MCF 10A (cell line): ENCODE data around the gene CDK14. TPM values are rescaled to one million over a fixed set of nuclear protein-coding genes. Genes with fewer than 3 reads are reported as not detected.

Source experiments
- BruUV-seq: library from RNA; stranded (reverse); fragments of 400-500 nt; replicated peaks from 2 replicates; lab custom pipeline; 2021; lab: Mats Ljungman, UMichigan
- CTCF ChIA-PET: fragments of 300-600 bp; sonication (Branson Sonifier 250); formaldehyde crosslinking; extraction: SDS; loops from one replicate; lab custom pipeline; 2021; ENCODE audit warnings: antibody characterized with exemption, inconsistent platforms; lab: Yijun Ruan, JAX
- POLR2A ChIA-PET: fragments of 300-600, 350-650 bp; sonication (Branson Sonifier 250); formaldehyde crosslinking; extraction: SDS; loops from one replicate; lab custom pipeline; 2020; ENCODE audit warnings: antibody characterized with exemption, inconsistent platforms; lab: Yijun Ruan, JAX
- DNase-seq: peaks from one replicate; pipeline ENCODE4 v3.0.0-alpha.2; 2018; ENCODE audit not compliant: unreplicated experiment
- H3K27ac Mint-ChIP-seq: one replicate; pipeline ENCODE4 v1.8.0; 2022; ENCODE audit warnings: mild to moderate bottlenecking, low read depth, mixed read lengths; ENCODE audit not compliant: unreplicated experiment
- H3K27me3 Mint-ChIP-seq: one replicate; pipeline ENCODE4 v1.8.0; 2022; ENCODE audit warnings: mixed read lengths; ENCODE audit not compliant: insufficient read depth, unreplicated experiment
- H3K36me3 Mint-ChIP-seq: one replicate; pipeline ENCODE4 v1.8.0; 2022; ENCODE audit warnings: mild to moderate bottlenecking, moderate library complexity, mixed read lengths; ENCODE audit not compliant: insufficient read depth, unreplicated experiment
- H3K4me1 Mint-ChIP-seq: one replicate; pipeline ENCODE4 v1.8.0; 2022; ENCODE audit warnings: mixed read lengths; ENCODE audit not compliant: insufficient read depth, unreplicated experiment
- H3K4me3 Mint-ChIP-seq: one replicate; pipeline ENCODE4 v1.8.0; 2022; ENCODE audit warnings: mild to moderate bottlenecking, moderate library complexity, mixed read lengths; ENCODE audit not compliant: unreplicated experiment
- H3K9me3 Mint-ChIP-seq: one replicate; pipeline ENCODE4 v1.8.0; 2022; ENCODE audit warnings: mixed read lengths; ENCODE audit not compliant: unreplicated experiment
- CTCF ChIP-seq: fragments of 200-600 bp; IDR thresholded peaks from one replicate; pipeline ENCODE4 v1.8.0; 2022; ENCODE audit warnings: antibody characterized with exemption, mild to moderate bottlenecking; ENCODE audit not compliant: unreplicated experiment
- intact Hi-C: fragments of 100-400 bp; cut with micrococcal nuclease; formaldehyde crosslinking; loops from 2 replicates; pipeline ENCODE4 v1.14.1; 2022
- total RNA-seq: library from RNA; stranded (reverse); gene quantifications from 2 replicates; pipeline ENCODE4 v1.2.3, GENCODE V29; 2022

Gene CDK14
- total RNA-seq, 1 experiment from 2014 or later: 32.0 TPM

DNA sequence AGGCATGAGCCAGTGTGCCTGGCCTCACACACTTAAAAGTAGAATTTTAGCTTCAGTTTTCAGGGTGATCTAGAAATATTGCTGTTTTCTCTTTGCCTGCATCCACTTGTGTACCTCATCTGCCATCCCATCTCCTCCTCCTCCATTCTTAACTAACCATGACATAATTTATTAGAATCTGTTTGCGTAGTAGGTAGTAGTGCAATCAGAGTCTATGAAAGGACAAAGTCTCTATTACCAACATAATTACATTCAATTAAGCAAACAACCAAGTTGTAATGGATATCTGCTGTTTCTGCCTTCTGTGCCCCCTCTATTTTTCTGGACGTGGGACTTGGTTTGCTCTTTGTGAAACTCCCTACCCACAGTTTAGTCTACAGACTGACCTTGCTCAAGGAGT is 72.9 kb downstream of the CDK14 start:
- intact Hi-C loops: no loop called here
- H3K36me3 Mint-ChIP-seq: no peaks in the 10 kb centered on the region
- DNase-seq: no peak
- H3K4me3 Mint-ChIP-seq: no peak overlapping the region
- no TSS peak for BruUV-seq
- TF ChIP-seq CTCF: no peak
- peaks cover 18% of the 10 kb centered on the region for H3K4me1 Mint-ChIP-seq
- no peaks in the 10 kb centered on the region for H3K27me3 Mint-ChIP-seq
- no peaks in the 10 kb centered on the region for H3K9me3 Mint-ChIP-seq
- ChIA-PET POLR2A (interaction anchor here (0.7 kb wide), 1 partner anchor 194 kb away, joined by 3 read pairs; no protein-coding TSS in a partner anchor), CTCF (no interaction called here)
- no peak overlapping the region for H3K27ac Mint-ChIP-seq

DNA sequence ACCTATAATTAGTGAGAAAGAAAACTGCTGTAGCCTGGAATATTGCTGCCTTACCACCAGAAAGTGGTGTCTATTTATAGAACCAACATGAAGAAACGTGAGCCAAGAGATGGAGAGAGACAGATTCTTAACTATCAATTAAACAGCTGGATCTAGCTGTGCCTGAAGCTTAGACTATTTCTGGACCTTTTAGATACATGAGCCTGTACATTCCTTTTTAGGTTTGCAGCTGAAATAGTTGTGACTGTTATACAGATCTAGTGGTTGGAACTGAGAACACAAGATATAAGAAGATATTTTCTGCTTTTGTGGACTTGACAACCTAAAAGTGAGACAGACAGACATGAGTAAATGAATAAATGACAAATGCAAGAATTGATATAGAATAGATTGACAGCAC is 73.4 kb downstream of the CDK14 start:
- peaks cover 19% of the 10 kb centered on the region for H3K4me1 Mint-ChIP-seq
- no peak overlapping the region for H3K27ac Mint-ChIP-seq
- ChIA-PET POLR2A (interaction anchor here (0.7 kb wide), 1 partner anchor 195 kb away, joined by 3 read pairs; no protein-coding TSS in a partner anchor), CTCF (no interaction called here)
- no peaks in the 10 kb centered on the region for H3K27me3 Mint-ChIP-seq
- BruUV-seq: no TSS peak
- no peaks in the 10 kb centered on the region for H3K9me3 Mint-ChIP-seq
- no peak overlapping the region for H3K4me3 Mint-ChIP-seq
- H3K36me3 Mint-ChIP-seq: no peaks in the 10 kb centered on the region
- intact Hi-C loops: no loop called here
- no peak for TF ChIP-seq CTCF
- no peak for DNase-seq

- DNase-seq: no peak
- CTCF ChIA-PET: interaction anchor here (1.6 kb wide), 1 partner anchor 10 kb away, joined by 7 read pairs; no protein-coding TSS in a partner anchor
These were observed 75.5 kb downstream of the CDK14 start for GRCh38 chr7:90671571-90671970.

GRCh38 chr7:90672210-90672609 is 76.1 kb downstream of the CDK14 start:
- peaks cover 11% of the 10 kb centered on the region for H3K4me1 Mint-ChIP-seq
- no peak overlapping the region for H3K27ac Mint-ChIP-seq

More at GRCh38 chr7:90671571-90671970, 75.5 kb downstream of the CDK14 start:
- no peaks in the 10 kb centered on the region for H3K27me3 Mint-ChIP-seq
- no TSS peak for BruUV-seq
- intact Hi-C loops: no loop called here
- H3K9me3 Mint-ChIP-seq: no peaks in the 10 kb centered on the region
- peaks cover 12% of the 10 kb centered on the region for H3K4me1 Mint-ChIP-seq
- POLR2A ChIA-PET: interaction anchor here (0.9 kb wide), 1 partner anchor 9 kb away, joined by 3 read pairs; no protein-coding TSS in a partner anchor
- no peak overlapping the region for H3K4me3 Mint-ChIP-seq
- no peak for TF ChIP-seq CTCF
- no peaks in the 10 kb centered on the region for H3K36me3 Mint-ChIP-seq
- no peak overlapping the region for H3K27ac Mint-ChIP-seq

More at GRCh38 chr7:90672210-90672609, 76.1 kb downstream of the CDK14 start:
- H3K9me3 Mint-ChIP-seq: no peaks in the 10 kb centered on the region
- intact Hi-C loops: no loop called here
- no peak overlapping the region for H3K4me3 Mint-ChIP-seq
- TF ChIP-seq CTCF: no peak
- ChIA-PET CTCF (interaction anchor here (0.6 to 1.6 kb wide), 3 partner anchors 10 to 1491 kb away, joined by 3 to 7 read pairs (median 5); no protein-coding TSS in a partner anchor), POLR2A (interaction anchor here (0.9 to 1.0 kb wide), 2 partner anchors 9 to 10 kb away, joined by 3 to 4 read pairs; no protein-coding TSS in a partner anchor)
- H3K36me3 Mint-ChIP-seq: no peaks in the 10 kb centered on the region
- no TSS peak for BruUV-seq
- no peaks in the 10 kb centered on the region for H3K27me3 Mint-ChIP-seq
- DNase-seq: no peak
